ENCODE data around the gene MS4A8. TPM values are rescaled to one million over a fixed set of nuclear protein-coding genes. Genes with fewer than 3 reads are reported as not detected.

Gene MS4A8
- total and polyA plus RNA-seq, 10 of the 15 experiments (the other 5 are each of a cell fraction or from before 2014, with no cell fraction given): 0.04 TPM; not detected in 9

- in situ Hi-C loops (cut with MboI) (no loop called here), intact Hi-C loops (cut with micrococcal nuclease; ENCODE audit: unreplicated experiment) (no loop called here)
- Histone ChIP-seq H2AFZ (ENCODE audit: control insufficient read depth, low read depth, low read length) (no peak overlapping the region), H3K9ac (ENCODE audit: control insufficient read depth, insufficient read depth, low read length) (no peak overlapping the region), H3K79me2 (ENCODE audit: control insufficient read depth, insufficient read depth, low read length) (no peaks in the 10 kb centered on the region), H4K20me1 (ENCODE audit: control insufficient read depth, insufficient read depth) (no peaks in the 10 kb centered on the region), H3K4me3 (no peak overlapping the region), H3K36me3 (ENCODE audit: control insufficient read depth in 2 of 2, insufficient read depth in 2 of 2, low read length in 1 of 2) (no peaks in the 10 kb centered on the region), H3K9me3 (replicated peaks; ENCODE audit: control insufficient read depth, insufficient read depth, low read length) (no peaks in the 10 kb centered on the region), H3K4me2 (ENCODE audit: control insufficient read depth, insufficient read depth) (no peak overlapping the region), H3K4me1 (ENCODE audit: control insufficient read depth, insufficient read depth, low read length) (no peaks in the 10 kb centered on the region), H3K27ac (ENCODE audit: control insufficient read depth, insufficient read depth) (no peak overlapping the region), H3K27me3 (replicated peaks in 1 of 2; ENCODE audit: control insufficient read depth in 2 of 2, insufficient read depth in 2 of 2, low read length in 1 of 2) (no peaks in the 10 kb centered on the region)
- CTCF ChIA-PET: interaction anchor here (1.5 to 1.7 kb wide), 2 partner anchors 56 to 69 kb away, joined by 3 to 6 read pairs; no protein-coding TSS in a partner anchor
- no peak for ATAC-seq
- FAIRE-seq: no peak
- WGBS (ENCODE audit: insufficient coverage, insufficient replicate concordance, low lambda C conversion rate, missing lambda C conversion rate): 24% methylated on average over 5 of the region's 5 CpGs
- SMC1A ChIA-PET (ENCODE audit: uncharacterized antibody, unreplicated experiment): interaction anchor here (0.9 to 5.5 kb wide), 6 partner anchors 22 to 68 kb away, joined by 3 to 20 read pairs (median 4); no protein-coding TSS in a partner anchor
- BruUV-seq (replicated peaks): no TSS peak
- RAD21 ChIA-PET (ENCODE audit: unreplicated experiment): interaction anchor here (0.7 to 1.5 kb wide), 3 partner anchors 19 to 354 kb away, joined by 3 read pairs; no protein-coding TSS in a partner anchor
- no peak for DNase-seq (ENCODE audit: low read depth, low spot score)
- POLR2A ChIA-PET: no interaction called here
- TF ChIP-seq FOXK2 (IDR thresholded peaks at IDR 0.05) (no peak), TCF12 (IDR thresholded peaks at IDR 0.05; ENCODE audit: low read depth, low read length) (no peak), EP300 (IDR thresholded peaks at IDR 0.05; ENCODE audit: borderline replicate concordance in 1 of 2, control insufficient read depth in 1 of 2, low read depth in 2 of 2, low read length in 2 of 2) (no peak), SMAD1 (IDR thresholded peaks at IDR 0.05; ENCODE audit: low read depth, partially characterized antibody) (no peak), ZZZ3 (IDR thresholded peaks at IDR 0.05; ENCODE audit: control insufficient read depth, insufficient read length, low read depth) (no peak), MLLT1 (IDR thresholded peaks at IDR 0.05) (no peak), MEF2A (IDR thresholded peaks at IDR 0.05; ENCODE audit: insufficient read depth, low read depth, low read length) (no peak), NFXL1 (IDR thresholded peaks at IDR 0.05; ENCODE audit: borderline replicate concordance) (no peak), CTCF (IDR thresholded peaks at IDR 0.05 in 2 of 3, conservative IDR thresholded peaks at IDR 0.05 in 1 of 3; ENCODE audit: control insufficient read depth in 2 of 3, extremely low read depth in 1 of 3, insufficient read depth in 1 of 3, low read depth in 3 of 3, low read length in 3 of 3) (no peak), RAD21 (IDR thresholded peaks at IDR 0.05; ENCODE audit: insufficient read depth, low read depth, low read length) (no peak)
Measured at GRCh38 chr11:60706931-60707330, 7.5 kb downstream of the MS4A8 start.

Data from GM12878 (cell line).